Keratinocyte (primary cell): ENCODE measurements around the gene PEPD.

Experiments
- EZH2 ChIP-seq: IDR thresholded peaks from one replicate; pipeline ENCODE4 v1.6.1; 2012; ENCODE audit warnings: inconsistent platforms, mild to moderate bottlenecking, low read length, moderate library complexity
- TF ChIP-seq, protein P1 (sequence below), 3 experiments: IDR thresholded peaks in 1 of 3; conservative IDR thresholded peaks in 1 of 3; optimal IDR thresholded peaks in 1 of 3; 2 replicates in 2 of 3; 3 replicates in 1 of 3; pipeline versions ENCODE3 to v1.5.1; 2011; ENCODE audit warnings: low read length in 3 of 3, mild to moderate bottlenecking in 3 of 3, moderate library complexity in 2 of 3, control low read depth in 1 of 3, inconsistent platforms in 1 of 3; ENCODE audit not compliant: insufficient read depth in 2 of 3; ENCODE audit errors: extremely low read depth in 1 of 3

DNA sequence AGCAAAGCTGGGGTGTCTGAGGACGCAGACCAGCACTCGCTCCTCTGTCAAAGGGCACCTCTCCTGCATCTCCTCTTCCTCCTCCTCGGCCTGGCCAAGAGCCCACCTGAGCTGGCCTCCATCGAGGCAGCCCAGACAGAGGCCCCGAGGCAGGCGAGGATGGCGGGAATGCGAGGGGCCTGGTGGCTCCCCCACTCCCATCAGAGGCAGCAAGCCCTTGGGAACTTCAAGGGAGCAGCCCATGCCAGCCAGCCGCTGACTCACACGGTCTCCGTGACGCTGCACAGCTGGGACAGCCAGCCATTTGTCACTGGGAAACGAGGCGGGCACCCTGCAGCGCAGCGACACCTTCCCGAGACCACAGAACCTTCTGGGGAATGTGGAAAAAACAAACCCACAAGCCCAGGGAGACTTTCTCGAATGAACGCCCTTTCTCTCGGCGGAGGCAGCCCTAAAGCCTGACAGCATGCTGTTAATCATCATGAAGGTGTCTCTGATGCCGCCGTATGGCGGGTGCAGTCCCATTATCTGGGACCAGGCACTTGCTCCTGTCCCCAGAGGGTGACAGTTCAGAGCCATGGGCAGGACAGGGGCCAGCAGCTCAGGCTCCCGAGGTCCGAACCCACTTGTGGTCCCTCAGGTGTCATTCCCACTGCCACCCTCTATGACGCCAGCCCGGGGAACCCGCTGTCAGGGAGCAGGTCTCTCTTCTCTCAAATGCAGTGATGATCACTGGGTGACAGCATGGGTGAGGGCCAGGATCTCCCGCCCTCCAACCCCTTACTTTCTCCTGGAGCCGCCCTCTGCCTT lies 53.0 kb downstream of the PEPD start:
- TF ChIP-seq, protein P1, sequence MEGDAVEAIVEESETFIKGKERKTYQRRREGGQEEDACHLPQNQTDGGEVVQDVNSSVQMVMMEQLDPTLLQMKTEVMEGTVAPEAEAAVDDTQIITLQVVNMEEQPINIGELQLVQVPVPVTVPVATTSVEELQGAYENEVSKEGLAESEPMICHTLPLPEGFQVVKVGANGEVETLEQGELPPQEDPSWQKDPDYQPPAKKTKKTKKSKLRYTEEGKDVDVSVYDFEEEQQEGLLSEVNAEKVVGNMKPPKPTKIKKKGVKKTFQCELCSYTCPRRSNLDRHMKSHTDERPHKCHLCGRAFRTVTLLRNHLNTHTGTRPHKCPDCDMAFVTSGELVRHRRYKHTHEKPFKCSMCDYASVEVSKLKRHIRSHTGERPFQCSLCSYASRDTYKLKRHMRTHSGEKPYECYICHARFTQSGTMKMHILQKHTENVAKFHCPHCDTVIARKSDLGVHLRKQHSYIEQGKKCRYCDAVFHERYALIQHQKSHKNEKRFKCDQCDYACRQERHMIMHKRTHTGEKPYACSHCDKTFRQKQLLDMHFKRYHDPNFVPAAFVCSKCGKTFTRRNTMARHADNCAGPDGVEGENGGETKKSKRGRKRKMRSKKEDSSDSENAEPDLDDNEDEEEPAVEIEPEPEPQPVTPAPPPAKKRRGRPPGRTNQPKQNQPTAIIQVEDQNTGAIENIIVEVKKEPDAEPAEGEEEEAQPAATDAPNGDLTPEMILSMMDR (optimal IDR thresholded peaks at IDR 0.05 in 1 of 3, IDR thresholded peaks at IDR 0.05 in 1 of 3, conservative IDR thresholded peaks at IDR 0.05 in 1 of 3; ENCODE audit: extremely low read depth in 1 of 3, insufficient read depth in 2 of 3, low read length in 3 of 3) = no peak
- TF ChIP-seq EZH2 = no peak
